IPS-18c (cell line): ENCODE measurements around the gene ZNF599.

Source experiments
- H3K4me3 ChIP-seq: 2 replicates; pipeline ENCODE4 v1.7.0; 2013; ENCODE audit warnings: low read depth, mild to moderate bottlenecking, low read length, moderate library complexity; ENCODE audit not compliant: insufficient read depth
- H3K9me3 ChIP-seq: one replicate; pipeline ENCODE4 v1.6.1; 2013; ENCODE audit warnings: mild to moderate bottlenecking, low read length, moderate library complexity; ENCODE audit not compliant: control insufficient read depth, insufficient read depth

The ZNF599 gene

DNA sequence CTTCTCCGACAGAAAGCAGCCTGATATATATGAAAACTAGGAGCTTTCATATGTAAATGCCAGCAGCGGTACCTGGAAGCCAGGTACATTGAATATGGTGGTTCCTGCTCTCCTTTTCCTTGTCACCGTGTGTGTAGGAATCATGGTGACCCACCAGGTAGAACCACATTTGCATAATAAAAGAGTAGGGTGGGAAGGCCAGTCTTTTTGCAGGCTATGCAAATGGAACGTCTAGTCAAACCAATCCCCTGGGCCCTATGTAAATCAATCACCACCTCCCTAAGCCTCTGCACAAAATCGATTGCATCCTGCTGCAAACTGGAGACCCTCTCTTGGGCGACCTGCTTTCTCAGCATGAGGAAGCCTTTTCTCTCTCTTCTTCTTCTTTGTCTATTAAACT, 61.1 kb downstream of the ZNF599 start:
- Histone ChIP-seq H3K9me3 (peaks cover 8% of the 10 kb centered on the region), H3K4me3 (no peak overlapping the region; the same call in 1 of the 2 replicates)
